Chondrocyte (in vitro differentiated cells): ENCODE measurements around the gene HBP1. TPM values are rescaled to one million over a fixed set of nuclear protein-coding genes. Genes with fewer than 3 reads are reported as not detected.
A peak's percentile ranks its signal among the peaks of the same experiment; 100 is the strongest.

ENCODE experiments used
- DNase-seq: peaks from one replicate; pipeline ENCODE4 v3.0.0; 2021; ENCODE audit warnings: mixed read lengths, low spot score
- H3K27ac Mint-ChIP-seq: one replicate; pipeline ENCODE4 v1.8.0; 2021; ENCODE audit warnings: mild to moderate bottlenecking, moderate library complexity, mixed read lengths; ENCODE audit not compliant: unreplicated experiment
- H3K27me3 Mint-ChIP-seq: 2 replicates; pipeline ENCODE4 v1.8.0; 2021; ENCODE audit warnings: low read depth, mixed read lengths
- H3K36me3 Mint-ChIP-seq: 2 replicates; pipeline ENCODE4 v1.8.0; 2021; ENCODE audit warnings: low read depth, mixed read lengths
- H3K4me1 Mint-ChIP-seq: 2 replicates; pipeline ENCODE4 v1.8.0; 2021; ENCODE audit warnings: low read depth, mild to moderate bottlenecking, mixed read lengths
- H3K4me3 Mint-ChIP-seq: one replicate; pipeline ENCODE4 v1.8.0; 2021; ENCODE audit warnings: mild to moderate bottlenecking, moderate library complexity, mixed read lengths; ENCODE audit not compliant: unreplicated experiment
- H3K9me3 Mint-ChIP-seq: 2 replicates; pipeline ENCODE4 v1.8.0; 2021; ENCODE audit warnings: low read depth, mixed read lengths
- CTCF ChIP-seq: fragments of 200-600 bp; sonication (generic); IDR thresholded peaks from 2 replicates; pipeline ENCODE4 v1.5.0; 2021; ENCODE audit warnings: antibody characterized with exemption, mild to moderate bottlenecking, moderate library complexity
- total RNA-seq: library from RNA; stranded (reverse); gene quantifications from 3 replicates; pipeline ENCODE4 v1.2.1, GENCODE V29; 2021

HBP1 gene
- total RNA-seq, 1 donor from 2014 or later = 51.7 TPM

GRCh38 chr7:107203607-107204006 is 34.8 kb downstream of the HBP1 start:
- H3K36me3 Mint-ChIP-seq = peaks cover 23% of the 10 kb centered on the region
- H3K9me3 Mint-ChIP-seq = no peaks in the 10 kb centered on the region
- H3K4me3 Mint-ChIP-seq = no peak overlapping the region
- no peak for TF ChIP-seq CTCF
- no peak overlapping the region for H3K27ac Mint-ChIP-seq
- no peak for DNase-seq
- peaks cover 30% of the 10 kb centered on the region for H3K4me1 Mint-ChIP-seq
- H3K27me3 Mint-ChIP-seq = no peaks in the 10 kb centered on the region

GRCh38 chr7:107206136-107206535 is 37.3 kb downstream of the HBP1 start:
- Mint-ChIP-seq H3K27ac (peak overlapping the region; percentile 71), H3K4me3 (no peak overlapping the region), H3K27me3 (no peaks in the 10 kb centered on the region), H3K9me3 (no peaks in the 10 kb centered on the region), H3K4me1 (peaks cover 35% of the 10 kb centered on the region), H3K36me3 (peaks cover 28% of the 10 kb centered on the region)
- no peak for DNase-seq
- TF ChIP-seq CTCF = no peak

- Mint-ChIP-seq H3K4me3 (no peak overlapping the region), H3K9me3 (no peaks in the 10 kb centered on the region), H3K27ac (no peak overlapping the region), H3K27me3 (no peaks in the 10 kb centered on the region), H3K36me3 (peaks cover 25% of the 10 kb centered on the region), H3K4me1 (peaks cover 35% of the 10 kb centered on the region)
- TF ChIP-seq CTCF = no peak
- no peak for DNase-seq
Observed at GRCh38 chr7:107206706-107207105, 37.9 kb downstream of the HBP1 start.

- no peak for TF ChIP-seq CTCF
- H3K9me3 Mint-ChIP-seq = no peaks in the 10 kb centered on the region
- H3K36me3 Mint-ChIP-seq = peaks cover 21% of the 10 kb centered on the region
- H3K27ac Mint-ChIP-seq = peak overlapping the region; percentile 97
- peaks cover 35% of the 10 kb centered on the region for H3K4me1 Mint-ChIP-seq
- no peak for DNase-seq
- H3K27me3 Mint-ChIP-seq = no peaks in the 10 kb centered on the region
- H3K4me3 Mint-ChIP-seq = no peak overlapping the region
Observed at GRCh38 chr7:107207459-107207858, 38.7 kb downstream of the HBP1 start.

GRCh38 chr7:107208024-107208521 is 39.3 kb downstream of the HBP1 start:
- no peak for TF ChIP-seq CTCF
- DNase-seq = no peak
- H3K9me3 Mint-ChIP-seq = no peaks in the 10 kb centered on the region
- H3K36me3 Mint-ChIP-seq = peaks cover 21% of the 10 kb centered on the region
- H3K4me3 Mint-ChIP-seq = peak overlapping the region; percentile 27
- peaks cover 35% of the 10 kb centered on the region for H3K4me1 Mint-ChIP-seq
- peak overlapping the region; percentile 97 for H3K27ac Mint-ChIP-seq
- H3K27me3 Mint-ChIP-seq = no peaks in the 10 kb centered on the region
